IPS DF 19.7 (cell line): ENCODE results near the gene NDUFV1.

Experiments used
- DNase-seq: peaks from one replicate; pipeline ENCODE4 v3.0.0-alpha.2; 2013; ENCODE audit warnings: low read depth, low spot score

Gene NDUFV1

GRCh38 chr11:67640758-67641337, 34.1 kb downstream of the NDUFV1 start:
- no peak for DNase-seq

DNA sequence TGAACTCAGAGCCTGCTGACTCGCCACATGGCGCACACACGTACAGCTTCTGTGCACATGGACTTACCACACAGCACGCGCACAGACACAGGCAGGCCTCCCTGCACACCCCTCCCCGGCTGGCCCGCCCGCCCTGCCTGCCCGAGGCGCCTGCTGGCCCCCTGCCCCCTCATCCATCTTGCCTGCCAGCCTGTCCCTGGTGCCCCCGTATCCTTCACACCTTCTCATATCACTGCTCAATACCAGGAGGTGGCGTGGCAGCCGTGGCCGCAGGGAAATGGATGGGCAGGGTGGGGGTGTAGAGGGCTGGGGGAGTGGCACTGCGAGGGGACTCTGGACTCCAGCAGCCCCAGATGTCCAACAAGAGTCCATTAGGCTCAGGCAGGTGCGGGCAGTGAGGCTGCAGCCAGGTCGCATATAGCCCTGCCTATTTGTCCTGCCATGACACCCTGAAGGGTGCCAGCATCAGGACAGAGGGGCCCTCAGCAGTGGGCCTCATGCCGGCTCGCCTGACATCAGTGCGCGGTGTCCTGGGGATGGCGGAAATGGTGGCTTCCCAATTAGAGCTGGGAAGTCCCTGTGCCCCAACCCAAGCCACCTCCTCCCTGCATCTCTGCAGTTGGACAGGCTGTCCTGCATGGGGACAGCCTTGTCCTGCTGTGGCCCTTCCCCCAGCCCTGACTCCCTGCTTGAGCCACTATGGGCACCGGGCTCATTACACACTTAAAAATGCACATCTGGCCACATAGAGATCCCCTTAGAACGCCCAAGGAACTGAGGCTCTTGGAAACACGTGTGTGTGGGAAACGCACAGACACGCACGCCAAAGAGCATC, 34.8 kb downstream of the NDUFV1 start:
- DNase-seq: no peak

DNA sequence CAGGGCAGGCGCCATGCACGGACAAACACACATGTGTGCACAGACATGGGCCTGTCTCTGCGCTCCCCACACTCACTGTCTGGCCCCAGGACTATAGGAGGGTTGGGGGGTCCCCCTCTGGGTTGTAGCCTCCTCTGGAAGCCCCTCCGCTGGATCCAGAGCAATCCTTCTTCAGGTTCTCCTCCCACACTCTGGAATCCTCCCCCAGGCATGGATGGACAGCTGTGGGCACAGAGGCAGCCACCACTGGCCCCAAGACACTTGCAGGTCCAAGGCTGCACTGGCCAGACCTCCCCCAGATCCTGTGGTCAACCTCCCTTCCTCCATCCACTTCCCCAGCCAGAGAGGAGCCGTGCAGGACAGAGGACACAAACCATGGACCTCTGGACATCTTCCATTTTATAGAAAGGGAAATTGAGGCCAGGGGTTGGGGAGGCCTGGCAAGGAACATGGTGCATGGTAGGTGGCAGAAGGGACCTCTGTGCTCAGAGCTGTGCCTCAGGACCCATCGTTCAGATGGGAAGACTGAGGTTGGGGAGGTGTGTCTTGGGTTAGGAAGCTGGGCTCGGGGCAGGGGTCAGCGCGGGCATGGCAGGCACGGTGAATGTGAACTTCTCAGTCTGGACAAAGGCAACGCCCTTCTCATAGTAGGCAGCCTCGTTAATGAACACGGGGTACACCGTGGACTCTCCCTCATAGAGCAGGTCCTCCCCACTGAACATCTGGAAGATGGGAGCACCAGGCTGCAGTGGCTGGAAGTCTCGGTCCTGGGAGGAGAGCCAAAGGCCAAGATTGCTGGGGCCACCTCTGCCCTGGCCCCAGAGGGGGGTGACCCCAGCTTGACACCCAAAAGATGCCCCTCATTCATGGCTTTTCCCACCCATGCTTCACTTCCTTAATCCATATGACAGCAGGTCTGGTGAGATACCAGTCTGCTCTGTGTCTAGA, 35.7 kb downstream of the NDUFV1 start:
- DNase-seq: no peak

GRCh38 chr11:67644042-67644441, 37.3 kb downstream of the NDUFV1 start:
- no peak for DNase-seq

GRCh38 chr11:67644472-67645418, 38.0 kb downstream of the NDUFV1 start:
- no peak for DNase-seq

DNA sequence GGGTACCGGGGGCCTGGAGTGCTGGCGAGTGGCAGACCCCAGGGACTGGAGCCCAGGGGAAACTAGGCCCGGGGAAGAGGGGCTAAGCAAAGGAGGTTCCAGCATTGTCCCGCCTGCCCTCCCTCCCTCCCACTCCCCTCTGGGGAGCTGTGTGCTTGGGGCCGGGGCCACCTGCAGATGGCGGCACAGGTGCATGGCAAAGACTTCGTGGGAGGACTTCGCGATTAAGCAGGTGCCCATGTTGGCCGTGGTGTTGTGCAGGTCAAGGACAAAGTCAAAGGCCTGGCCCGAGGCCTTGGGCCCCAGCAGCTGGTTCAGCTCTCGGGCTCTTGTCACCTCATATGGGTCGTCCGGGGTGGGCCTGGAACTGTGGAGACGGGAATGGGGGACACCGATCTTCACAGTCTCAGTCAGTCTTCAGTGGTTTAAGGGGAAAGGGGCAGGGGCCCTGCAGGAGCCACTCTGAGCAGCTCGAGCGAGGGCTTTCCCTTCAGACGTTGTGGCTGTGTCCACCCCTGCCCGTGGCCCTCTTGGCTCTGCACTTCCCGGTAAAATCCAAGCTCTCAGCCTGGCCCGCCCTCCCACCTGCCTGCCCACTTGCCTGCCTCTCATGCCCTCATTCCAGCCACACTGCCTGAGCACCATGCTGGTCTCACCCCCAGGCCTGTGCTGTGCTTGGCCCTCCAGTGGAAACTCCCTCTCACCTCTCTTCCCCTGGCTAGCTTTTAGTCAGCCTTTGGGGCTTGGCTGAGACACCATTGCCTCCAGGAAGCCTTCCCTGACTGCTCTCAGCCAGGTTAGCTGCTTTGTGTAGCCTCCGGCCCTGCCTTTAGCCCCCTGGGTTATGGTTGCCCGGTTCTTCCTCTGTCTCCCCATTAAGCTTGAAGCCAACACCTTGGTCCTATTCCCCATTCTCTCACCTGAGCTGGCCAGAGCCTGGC, 39.1 kb downstream of the NDUFV1 start:
- no peak for DNase-seq

GRCh38 chr11:67646535-67647336, 40.0 kb downstream of the NDUFV1 start:
- DNase-seq: no peak

GRCh38 chr11:67647471-67647870, 40.7 kb downstream of the NDUFV1 start:
- DNase-seq: no peak

GRCh38 chr11:67648140-67648795, 41.5 kb downstream of the NDUFV1 start:
- DNase-seq: no peak

DNA sequence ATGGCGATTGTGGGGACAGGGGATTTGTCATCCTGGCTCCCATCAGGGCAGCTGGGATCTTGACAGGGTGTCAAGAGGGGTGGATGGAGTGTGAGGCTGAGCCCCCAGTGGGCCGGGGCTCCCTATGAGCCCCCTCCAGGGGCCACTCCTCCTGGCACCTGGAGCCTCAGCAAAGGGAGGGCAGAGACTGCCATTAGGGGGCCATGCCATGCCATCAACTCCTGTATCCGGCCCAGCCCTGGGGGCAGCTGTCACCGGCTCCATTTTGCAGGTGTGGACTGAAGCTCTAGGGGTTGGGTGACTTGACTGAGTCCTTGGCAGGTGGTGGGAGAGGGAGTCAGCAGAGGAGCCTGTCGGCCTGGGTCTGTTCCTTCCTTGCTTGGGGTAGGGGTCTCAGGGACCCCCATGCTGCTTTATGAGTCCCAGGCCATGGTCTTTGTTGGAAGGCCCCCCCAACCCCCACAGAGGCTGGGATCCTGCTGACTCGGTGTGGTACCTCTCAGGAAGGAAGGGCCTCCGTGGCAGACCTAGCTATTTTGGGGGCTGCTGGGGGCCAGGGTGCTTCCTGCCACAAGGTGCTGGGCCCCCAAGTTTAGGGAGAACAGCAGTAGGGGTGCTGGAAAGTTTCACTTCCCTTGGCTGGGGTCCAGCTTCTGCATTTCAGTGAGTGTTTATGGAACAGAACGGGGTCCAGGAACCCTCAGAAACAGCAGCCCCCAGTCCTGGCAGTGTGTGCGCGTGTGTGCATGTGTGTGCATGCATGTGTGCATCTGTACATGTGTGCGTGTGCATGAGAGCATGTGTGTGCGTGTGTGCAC, 42.3 kb downstream of the NDUFV1 start:
- no peak for DNase-seq

GRCh38 chr11:67649634-67650510, 43.1 kb downstream of the NDUFV1 start:
- DNase-seq: no peak

DNA sequence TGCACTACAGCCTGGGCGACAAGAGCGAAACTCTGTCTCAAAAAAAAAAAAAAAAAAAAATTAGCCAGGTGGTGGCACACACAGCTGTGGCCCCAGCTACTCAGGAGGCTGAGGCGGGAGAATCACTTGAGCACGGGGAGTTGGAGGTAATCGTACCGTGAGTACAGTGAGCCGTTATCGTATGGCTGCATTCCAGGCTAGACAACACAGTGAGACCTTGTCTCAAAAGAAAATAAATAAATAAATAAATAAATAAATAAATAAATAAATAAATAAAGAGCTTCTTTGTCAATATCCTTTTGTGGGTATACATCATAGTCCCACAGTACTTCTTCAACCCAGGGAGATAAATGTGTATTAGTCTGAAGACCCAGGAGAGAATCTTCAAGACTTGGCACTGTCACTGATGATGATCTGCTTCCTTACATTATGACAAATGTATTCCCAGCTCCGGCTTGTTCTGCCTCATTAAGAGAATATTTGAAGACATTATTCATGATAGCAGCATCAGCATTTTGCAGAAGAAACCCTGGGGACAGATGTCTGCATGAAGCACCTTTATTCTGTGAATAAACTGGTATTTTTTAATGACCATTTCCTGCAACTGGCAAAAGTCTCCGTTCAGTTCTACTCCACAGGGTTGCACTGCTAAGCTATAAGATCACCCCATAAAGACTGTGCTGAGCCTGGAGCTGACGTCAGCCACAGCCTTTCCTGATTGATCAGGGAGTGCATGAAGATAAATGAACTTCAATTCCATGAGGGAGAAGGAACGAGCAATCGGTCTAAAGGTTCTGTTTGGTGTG, 45.4 kb downstream of the NDUFV1 start:
- no peak for DNase-seq

GRCh38 chr11:67652965-67653845, 46.5 kb downstream of the NDUFV1 start:
- no peak for DNase-seq

- no peak for DNase-seq
Measured at GRCh38 chr11:67654225-67654624, 47.5 kb downstream of the NDUFV1 start.
